ENCODE results near the gene UBR7.

UBR7 gene

DNA sequence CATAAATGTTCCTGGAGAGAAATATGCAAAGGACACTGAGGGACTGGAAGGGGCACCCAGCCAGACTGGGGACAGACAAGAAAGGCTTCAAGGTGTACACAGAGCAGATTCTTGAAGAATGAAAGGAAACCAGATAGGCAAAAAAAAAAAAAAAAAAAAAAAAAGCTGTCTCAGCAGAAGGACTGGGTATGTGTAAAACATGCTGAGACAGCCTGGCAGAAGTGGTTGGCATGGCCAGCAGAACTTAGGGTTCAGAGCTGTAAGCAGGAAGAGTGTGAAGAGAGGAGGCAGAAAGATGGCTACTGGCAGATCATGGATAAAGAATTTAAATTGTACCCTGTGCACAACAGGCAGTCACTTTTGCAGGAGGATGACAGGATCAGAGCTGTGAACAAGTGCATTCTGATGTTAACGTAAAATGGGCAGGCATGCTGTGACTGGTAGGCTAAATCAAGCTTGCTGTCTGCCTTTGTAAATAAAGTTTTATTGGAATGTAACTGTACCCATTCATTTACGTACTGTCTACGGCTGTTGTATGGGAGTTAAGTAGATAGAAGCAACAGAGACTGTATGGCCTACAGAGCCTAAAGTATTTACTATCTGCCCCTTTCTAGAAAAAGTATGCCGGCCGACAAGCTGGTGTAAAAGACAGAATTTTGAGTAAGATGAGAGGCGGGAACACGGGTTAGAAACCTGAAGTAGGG lies 42.2 kb downstream of the UBR7 start:
- DNase-seq = no peak

DNA sequence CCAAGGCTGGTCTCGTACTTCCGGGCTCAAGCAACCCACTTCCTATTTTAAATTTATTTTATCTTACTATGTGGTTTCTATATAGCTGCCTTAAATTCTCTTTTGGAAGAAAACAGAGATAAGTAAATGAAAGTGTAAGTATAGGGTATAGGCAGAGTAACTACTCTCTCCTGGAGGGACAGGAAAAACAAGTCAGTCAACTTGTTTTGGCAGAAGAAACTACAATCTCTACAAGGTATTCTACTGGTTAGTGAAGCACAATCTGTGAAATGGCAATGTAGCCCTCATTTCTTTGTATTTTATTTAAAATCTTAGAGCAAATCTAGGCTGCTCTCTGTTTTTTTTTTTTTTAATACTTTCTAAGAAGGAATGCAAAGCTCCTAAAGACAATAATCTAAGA lies 55.4 kb downstream of the UBR7 start:
- no peak for DNase-seq

DNA sequence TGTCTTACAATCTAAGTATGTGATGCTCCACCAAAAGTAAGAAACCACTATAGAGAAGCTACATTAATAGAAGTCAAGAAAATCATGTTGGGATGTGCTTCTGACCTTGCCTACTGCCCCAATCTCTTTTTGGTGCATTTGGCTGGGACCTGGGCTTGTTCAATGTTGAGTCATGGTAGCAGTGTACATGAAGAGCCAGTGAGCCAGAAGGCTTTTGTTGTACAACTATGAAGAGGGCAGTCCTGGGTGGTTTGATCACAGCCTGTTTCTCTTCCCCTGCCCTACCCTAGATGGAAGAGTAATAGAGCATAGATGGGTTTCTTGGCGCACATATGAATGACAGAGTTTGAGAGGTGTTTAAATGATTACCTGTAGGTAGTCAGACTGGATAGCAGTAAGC lies 56.4 kb downstream of the UBR7 start:
- no peak for DNase-seq

DNA sequence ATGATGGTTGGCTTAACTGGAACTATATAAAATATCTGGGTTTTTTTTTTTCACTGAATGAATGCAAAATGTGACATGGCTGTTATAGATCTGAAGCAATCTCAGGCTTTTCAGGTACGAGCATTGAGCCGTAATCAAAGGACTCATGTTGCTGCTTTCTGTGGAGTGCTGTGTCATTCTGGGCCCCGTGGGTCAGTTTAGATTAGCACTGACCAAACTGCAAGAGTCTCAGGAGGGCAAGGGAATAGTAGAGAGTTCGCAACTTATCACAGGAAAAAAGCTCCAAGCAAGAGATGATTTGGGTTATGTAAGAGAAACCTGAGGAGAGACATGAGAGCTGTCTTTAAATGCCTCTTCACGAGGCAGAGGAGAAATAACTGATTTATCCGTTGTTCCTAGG lies 59.1 kb downstream of the UBR7 start:
- DNase-seq = no peak

DNA sequence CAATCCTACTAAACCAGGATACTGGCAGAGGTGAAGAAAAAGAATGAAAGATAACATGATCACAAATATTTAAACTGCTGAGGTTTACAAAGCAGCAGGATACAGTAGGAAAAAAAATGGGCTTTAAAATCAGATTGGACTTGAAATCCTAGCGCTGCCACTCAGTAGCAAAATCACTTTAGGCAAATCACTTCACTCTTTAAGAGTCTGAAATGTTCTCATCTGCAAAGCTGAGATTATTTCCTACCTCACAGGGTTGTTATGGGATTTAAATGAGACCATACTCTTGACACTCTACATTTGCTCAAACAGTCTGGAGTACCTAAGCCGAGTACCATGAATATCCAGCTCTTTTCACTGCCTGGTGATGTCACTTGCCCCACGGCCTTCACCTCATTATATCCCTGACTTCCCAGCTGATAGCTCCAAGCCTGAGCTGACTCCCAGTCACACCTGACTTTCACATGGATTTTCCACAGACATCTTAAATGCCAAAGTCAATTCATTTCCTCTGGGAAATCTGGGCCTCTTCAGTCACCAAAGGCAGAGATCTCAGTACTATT lies 60.2 kb downstream of the UBR7 start:
- no peak for DNase-seq

DNA sequence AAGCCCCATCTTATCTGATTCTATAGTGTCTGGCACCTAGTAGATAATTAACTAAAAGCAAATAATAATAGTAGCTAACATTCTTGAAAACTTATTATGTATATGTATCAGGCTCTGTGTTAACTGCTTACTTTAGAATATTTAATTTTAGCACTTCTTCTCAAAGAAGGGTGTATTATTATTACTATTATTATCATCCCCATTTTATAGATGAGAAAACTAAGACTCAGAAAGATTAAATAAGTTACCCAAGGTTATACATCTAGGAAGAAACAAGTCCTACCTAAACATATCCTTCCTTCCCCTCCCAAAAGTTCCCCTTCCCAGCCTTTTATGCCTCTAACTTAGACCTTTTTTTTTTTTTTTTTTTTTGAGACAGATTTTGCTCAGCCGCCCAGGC lies 61.4 kb downstream of the UBR7 start:
- no peak for DNase-seq

DNA sequence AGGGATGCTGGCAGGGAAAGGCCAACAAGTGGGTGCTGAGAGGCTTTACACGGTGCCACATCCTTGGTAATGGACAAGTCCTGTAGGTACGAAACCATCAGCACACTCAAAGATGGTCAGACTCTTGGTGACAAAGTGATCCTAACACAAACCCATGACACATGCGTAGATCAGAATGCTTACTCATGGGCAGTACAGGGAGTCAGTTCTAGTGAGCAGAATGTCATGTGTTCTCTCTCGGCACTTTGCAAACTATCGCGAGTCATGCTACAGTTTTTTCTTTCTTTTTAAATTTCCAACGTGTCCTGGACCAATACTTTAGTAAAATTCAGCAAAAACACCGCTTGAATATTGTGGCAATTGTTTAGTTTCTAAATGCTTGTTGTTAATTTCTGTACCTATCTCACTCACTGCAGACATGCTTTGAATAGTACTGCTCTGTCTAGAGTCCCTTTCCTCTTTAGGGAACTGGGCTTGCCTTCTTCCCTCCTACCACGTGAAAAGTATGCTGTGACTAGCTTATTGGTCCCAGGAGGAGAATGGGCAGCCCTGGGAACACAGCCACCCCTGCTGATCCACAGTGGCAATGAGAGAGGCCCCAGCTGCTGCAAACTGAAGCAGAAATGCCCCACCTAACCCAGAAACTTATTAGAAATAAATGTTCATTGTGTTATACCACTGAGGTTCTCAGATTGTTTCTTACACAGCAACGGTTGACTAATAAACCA lies 62.4 kb downstream of the UBR7 start:
- DNase-seq = peak in 51 of 58 donors; percentile 3 to 85 (median 51)

DNA sequence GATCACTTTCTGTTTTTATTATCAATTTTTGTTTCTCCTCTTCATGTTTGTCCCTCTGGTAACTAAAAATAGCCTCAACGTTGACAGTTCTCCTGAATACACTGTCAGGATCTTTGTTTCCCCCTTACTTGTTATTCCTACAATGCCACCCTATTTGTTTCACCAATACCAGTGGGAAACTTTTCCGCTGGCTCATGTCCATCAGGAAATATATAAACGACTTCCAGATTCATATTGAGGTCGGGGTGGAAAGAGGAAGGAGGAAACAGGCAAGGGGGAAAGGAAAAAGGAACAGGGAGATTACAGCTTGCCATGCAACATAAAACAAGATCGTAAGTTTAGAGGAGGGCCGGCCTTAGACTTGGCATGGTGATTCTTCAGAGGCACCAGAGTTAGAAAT lies 64.1 kb downstream of the UBR7 start:
- no peak for DNase-seq

DNA sequence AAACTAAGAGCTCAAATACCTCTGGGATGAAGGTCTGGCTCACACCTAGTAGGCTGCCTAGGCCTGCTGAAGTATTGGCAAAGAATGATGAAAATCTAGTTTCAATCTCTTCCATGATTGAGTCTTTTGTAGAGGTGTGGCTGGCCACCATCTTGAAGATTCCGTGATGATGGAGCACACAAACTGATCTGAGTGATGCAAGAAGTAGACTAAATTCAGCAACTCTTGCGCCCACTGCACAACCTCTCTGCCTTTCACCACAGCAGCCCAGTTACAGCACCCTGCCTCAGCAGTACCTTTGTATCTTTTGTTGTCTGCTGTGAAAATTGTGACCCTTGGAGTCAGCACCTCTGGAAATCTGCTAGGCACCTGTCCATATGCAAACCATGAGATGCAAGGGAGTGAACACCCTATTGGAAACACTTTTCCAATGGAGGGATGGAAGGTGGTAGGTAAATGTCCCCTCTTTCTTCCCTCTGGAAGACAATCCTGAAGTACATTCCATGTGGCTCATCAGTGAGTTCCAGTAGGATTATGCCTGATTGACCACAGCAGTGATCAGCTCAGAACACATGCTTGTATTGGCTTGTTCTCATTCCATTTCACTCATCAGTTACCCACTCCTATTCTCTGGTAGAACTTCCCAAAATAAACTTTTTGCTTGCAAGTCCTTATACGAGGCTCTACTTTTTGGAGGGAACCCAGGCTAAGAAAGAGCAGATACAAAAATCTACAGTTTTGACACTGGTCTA lies 67.2 kb downstream of the UBR7 start:
- DNase-seq = no peak

DNA sequence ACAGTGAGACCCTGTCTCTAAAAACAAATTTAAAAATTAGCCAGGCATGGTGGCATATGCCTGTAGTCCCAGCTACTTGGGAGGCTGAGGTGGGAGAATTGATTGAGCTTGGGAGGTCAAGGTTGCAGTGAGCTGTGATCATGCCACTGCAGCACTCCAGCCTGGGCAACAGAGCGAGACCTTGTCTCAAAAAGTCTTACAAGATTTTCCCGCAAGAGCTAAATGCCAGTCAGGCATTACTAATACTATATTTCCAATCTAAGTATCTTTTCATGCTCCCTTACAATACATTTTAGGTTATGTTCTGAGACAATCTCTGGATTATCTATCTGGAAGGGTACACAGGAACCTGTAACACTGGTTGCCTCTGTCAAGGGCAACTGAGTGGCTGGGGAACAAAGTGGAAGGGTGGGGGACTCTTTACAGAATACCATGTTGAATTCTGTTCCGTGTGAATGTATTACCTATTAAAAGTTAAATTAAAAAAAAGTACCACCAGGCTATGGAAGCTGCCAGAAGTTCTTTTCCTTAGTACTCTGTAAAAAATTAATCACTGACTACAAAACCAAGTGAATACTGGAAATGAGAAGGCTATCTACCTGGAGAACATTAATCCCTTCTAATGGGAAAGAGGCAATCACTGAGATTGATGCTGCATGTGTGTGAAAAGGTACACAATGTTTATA lies 69.1 kb downstream of the UBR7 start:
- no peak for DNase-seq

All from anterior cingulate cortex (tissue), 58 donors.